Fibroblast of mammary gland (primary cell): ENCODE measurements around the gene NRXN3.

Experiments
- DNase-seq: peaks from one replicate; pipeline ENCODE4 v3.0.0-alpha.2; 2010; ENCODE audit warnings: low read depth
- H3K4me3 ChIP-seq: 2 replicates; pipeline ENCODE4 v1.5.1; 2011; ENCODE audit warnings: low read depth, mild to moderate bottlenecking, low read length, moderate library complexity; ENCODE audit not compliant: control insufficient read depth
- CTCF ChIP-seq: conservative IDR thresholded peaks from 2 replicates; pipeline ENCODE4 v1.5.1; 2011; ENCODE audit warnings: low read depth, low read length, inconsistent platforms; ENCODE audit not compliant: control insufficient read depth, insufficient read depth

NRXN3 gene

GRCh38 chr14:79660053-79660939 is 1490.1 kb downstream of the NRXN3 start:
- DNase-seq: no peak
- no peak overlapping the region for H3K4me3 ChIP-seq
- TF ChIP-seq CTCF: no peak

- DNase-seq: peak; percentile 32
- TF ChIP-seq CTCF: no peak
- no peak overlapping the region for H3K4me3 ChIP-seq
Observed at GRCh38 chr14:79661752-79662151, 1491.6 kb downstream of the NRXN3 start.

- no peak overlapping the region for H3K4me3 ChIP-seq
- no peak for DNase-seq
- TF ChIP-seq CTCF: no peak
Observed at GRCh38 chr14:79663453-79663852, 1493.3 kb downstream of the NRXN3 start.

- no peak for DNase-seq
- TF ChIP-seq CTCF: no peak
- no peak overlapping the region for H3K4me3 ChIP-seq
Observed at GRCh38 chr14:79665556-79665955, 1495.4 kb downstream of the NRXN3 start.

- no peak for TF ChIP-seq CTCF
- H3K4me3 ChIP-seq: no peak overlapping the region
- DNase-seq: no peak
Observed at GRCh38 chr14:79668951-79669350, 1498.8 kb downstream of the NRXN3 start.

- no peak for DNase-seq
- TF ChIP-seq CTCF: no peak
- no peak overlapping the region for H3K4me3 ChIP-seq
Observed at GRCh38 chr14:79670811-79671210, 1500.6 kb downstream of the NRXN3 start.
